ENCODE data around the gene SIPA1. TPM values are rescaled to one million over a fixed set of nuclear protein-coding genes. Genes with fewer than 3 reads are reported as not detected.

Gene SIPA1, protein sequence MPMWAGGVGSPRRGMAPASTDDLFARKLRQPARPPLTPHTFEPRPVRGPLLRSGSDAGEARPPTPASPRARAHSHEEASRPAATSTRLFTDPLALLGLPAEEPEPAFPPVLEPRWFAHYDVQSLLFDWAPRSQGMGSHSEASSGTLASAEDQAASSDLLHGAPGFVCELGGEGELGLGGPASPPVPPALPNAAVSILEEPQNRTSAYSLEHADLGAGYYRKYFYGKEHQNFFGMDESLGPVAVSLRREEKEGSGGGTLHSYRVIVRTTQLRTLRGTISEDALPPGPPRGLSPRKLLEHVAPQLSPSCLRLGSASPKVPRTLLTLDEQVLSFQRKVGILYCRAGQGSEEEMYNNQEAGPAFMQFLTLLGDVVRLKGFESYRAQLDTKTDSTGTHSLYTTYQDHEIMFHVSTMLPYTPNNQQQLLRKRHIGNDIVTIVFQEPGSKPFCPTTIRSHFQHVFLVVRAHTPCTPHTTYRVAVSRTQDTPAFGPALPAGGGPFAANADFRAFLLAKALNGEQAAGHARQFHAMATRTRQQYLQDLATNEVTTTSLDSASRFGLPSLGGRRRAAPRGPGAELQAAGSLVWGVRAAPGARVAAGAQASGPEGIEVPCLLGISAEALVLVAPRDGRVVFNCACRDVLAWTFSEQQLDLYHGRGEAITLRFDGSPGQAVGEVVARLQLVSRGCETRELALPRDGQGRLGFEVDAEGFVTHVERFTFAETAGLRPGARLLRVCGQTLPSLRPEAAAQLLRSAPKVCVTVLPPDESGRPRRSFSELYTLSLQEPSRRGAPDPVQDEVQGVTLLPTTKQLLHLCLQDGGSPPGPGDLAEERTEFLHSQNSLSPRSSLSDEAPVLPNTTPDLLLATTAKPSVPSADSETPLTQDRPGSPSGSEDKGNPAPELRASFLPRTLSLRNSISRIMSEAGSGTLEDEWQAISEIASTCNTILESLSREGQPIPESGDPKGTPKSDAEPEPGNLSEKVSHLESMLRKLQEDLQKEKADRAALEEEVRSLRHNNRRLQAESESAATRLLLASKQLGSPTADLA
- total RNA-seq: 10 to 100 TPM; 14.9 to 21.6 (median 19.0) TPM

DNA sequence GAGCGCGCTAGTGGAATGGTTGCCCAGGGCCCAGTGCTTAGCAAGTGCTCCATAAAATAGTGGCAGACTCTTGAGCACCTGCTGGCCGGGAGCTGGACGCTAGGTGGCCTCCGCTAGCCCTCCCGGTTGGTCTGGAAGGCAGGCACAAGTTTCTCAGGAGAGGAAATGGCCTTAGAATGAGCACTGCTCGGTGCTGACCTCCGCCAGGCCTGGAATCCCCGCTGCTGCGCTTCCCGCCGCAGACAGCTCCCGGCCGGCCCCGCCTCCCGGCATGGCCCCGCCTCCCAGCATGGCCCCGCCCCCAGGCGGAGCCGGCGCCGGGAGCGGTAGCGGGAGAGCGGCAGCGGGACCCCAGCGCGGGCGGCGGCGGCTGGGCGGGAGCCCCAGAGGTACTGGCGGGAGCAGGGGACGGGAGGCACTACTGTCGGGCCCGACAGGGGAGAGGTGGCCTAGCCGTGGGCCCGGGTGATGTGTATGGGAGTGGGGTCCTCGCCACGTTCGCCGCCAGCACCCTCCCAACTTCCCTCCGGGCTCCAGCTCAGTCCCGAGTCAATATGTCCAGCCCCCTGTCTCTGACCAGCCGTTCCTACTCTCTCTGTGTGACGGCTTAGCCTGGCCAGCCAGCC is at the start of gene SIPA1:
Gene SIPA1 (plus strand): TSS at position 308 of the 626 bp plus-strand sequence. CDS start 2,821 bp downstream, outside the sequence.
- no peak for DNase-seq (ENCODE audit: low spot score in 2 of 2)
- WGBS: 6% methylated on average over 22 of the region's 46 CpGs

DNA sequence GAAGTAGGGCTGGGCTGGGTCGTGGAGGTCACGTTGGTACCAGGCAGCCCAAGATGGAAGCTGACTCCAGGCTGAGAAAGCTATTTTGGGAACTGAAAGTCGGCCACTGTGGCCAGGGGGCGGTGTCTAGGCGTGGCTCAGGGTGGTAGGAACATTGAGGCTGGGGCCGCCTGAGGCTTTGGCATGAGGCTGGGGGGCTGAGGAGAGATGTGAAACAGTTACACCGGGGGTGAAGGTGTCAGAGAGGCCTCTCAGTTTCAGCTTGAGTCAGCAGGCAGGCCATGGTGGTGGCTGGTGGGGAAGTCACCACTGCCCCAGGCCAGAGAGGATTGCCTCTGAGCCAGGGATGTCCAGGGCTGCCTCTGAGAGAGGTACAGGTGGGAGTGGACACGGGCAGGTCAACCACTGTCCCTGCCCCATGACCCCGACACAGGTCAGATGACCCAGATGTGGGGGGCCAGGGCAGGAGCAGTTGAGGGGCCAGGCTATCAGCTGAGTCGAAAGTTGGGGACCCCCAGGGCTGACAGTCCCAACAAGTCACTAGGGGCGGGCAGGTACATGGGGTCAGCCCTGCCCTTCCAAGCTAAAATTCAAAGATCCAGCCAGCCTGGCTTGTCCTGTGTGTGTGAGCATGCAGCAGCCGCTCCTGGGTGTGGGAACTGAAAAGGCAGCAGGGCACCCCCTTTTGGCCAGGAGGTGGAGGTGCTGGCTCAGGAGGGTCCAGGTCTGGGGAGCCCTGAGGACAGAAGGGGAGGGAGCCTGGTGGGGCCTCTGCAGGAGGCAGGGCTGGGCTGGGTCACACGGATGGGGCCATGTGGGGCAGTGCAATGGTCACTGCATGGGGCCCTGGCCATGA is 49.5 kb upstream of the SIPA1 start:
- peaks cover 23% of the 10 kb centered on the region for H3K36me3 ChIP-seq
- DNase-seq (ENCODE audit: low spot score in 2 of 2): no peak
- WGBS: 39% methylated on average over 5 of the region's 13 CpGs
- H3K4me1 ChIP-seq: peaks cover 74% of the 10 kb centered on the region
- no peak overlapping the region for H3K4me3 ChIP-seq
- H3K27ac ChIP-seq: peak overlapping the region; percentile 39
- H3K9me3 ChIP-seq: no peaks in the 10 kb centered on the region
- H3K27me3 ChIP-seq: no peaks in the 10 kb centered on the region
- no peak for TF ChIP-seq POLR2AphosphoS5 (IDR thresholded peaks at IDR 0.05)
- TF ChIP-seq, protein P1, sequence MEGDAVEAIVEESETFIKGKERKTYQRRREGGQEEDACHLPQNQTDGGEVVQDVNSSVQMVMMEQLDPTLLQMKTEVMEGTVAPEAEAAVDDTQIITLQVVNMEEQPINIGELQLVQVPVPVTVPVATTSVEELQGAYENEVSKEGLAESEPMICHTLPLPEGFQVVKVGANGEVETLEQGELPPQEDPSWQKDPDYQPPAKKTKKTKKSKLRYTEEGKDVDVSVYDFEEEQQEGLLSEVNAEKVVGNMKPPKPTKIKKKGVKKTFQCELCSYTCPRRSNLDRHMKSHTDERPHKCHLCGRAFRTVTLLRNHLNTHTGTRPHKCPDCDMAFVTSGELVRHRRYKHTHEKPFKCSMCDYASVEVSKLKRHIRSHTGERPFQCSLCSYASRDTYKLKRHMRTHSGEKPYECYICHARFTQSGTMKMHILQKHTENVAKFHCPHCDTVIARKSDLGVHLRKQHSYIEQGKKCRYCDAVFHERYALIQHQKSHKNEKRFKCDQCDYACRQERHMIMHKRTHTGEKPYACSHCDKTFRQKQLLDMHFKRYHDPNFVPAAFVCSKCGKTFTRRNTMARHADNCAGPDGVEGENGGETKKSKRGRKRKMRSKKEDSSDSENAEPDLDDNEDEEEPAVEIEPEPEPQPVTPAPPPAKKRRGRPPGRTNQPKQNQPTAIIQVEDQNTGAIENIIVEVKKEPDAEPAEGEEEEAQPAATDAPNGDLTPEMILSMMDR (IDR thresholded peaks at IDR 0.05): peak; percentile 37 to 59

More for the DNA sequence above, at the start of gene SIPA1:
- peaks cover 42% of the 10 kb centered on the region for H3K4me1 ChIP-seq
- peak within 1 kb of the TSS; percentile 85 for H3K27ac ChIP-seq
- H3K36me3 ChIP-seq: peaks cover 44% of the 10 kb centered on the region
- no peaks in the 10 kb centered on the region for H3K27me3 ChIP-seq
- peak within 1 kb of the TSS; percentile 87 for H3K4me3 ChIP-seq
- peak in 1 of 2 donors; percentile 45 for TF ChIP-seq POLR2A (IDR thresholded peaks at IDR 0.05)
- no peak for TF ChIP-seq EP300 (IDR thresholded peaks at IDR 0.05)
- H3K9me3 ChIP-seq: no peaks in the 10 kb centered on the region

DNA sequence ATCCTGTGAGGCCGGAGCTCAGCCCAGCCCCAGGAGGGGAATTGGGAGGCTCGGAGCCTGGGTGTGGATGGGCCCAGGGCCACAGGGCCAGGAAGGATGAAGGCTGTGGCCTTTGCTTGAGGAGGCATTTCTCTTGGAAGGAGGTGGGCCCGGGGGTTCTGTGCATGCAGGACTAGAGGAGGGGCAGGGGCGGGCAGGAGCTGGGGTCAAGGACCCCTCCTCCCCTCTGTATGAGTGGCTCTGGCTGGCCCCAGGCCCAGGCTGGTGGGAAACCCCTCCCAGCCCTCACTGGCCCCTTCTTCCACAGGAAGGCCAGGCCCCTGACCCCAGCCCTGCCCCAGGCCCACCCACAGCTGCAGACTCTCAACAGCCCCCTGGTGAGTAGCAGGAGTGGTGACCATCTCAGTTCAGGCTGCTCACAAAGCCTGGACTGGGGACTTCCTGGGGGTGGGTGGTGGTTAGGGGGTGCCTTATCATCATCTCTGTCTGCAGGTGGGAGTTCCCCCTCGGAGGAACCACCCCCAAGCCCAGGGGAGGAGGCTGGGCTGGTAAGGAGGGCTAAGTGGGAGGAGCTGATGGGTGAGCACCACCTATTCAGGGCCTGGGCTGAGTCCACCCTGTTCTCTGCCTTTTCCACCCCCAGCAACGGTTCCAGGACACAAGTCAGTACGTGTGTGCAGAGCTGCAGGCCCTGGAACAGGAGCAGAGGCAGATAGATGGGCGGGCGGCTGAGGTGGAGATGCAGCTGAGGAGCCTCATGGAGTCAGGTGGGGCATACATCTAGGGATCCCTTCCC is 48.3 kb upstream of the SIPA1 start:
- Histone ChIP-seq H3K27me3 (no peaks in the 10 kb centered on the region), H3K36me3 (peaks cover 23% of the 10 kb centered on the region), H3K27ac (no peak overlapping the region), H3K4me1 (peaks cover 85% of the 10 kb centered on the region), H3K9me3 (no peaks in the 10 kb centered on the region), H3K4me3 (no peak overlapping the region)
- TF ChIP-seq EP300 (IDR thresholded peaks at IDR 0.05) (no peak), POLR2AphosphoS5 (IDR thresholded peaks at IDR 0.05) (no peak), POLR2A (IDR thresholded peaks at IDR 0.05) (no peak)
- TF ChIP-seq, protein P1 (IDR thresholded peaks at IDR 0.05): no peak
- no peak for DNase-seq (ENCODE audit: low spot score in 2 of 2)
- 66% methylated on average over 7 of the region's 9 CpGs for WGBS

DNA sequence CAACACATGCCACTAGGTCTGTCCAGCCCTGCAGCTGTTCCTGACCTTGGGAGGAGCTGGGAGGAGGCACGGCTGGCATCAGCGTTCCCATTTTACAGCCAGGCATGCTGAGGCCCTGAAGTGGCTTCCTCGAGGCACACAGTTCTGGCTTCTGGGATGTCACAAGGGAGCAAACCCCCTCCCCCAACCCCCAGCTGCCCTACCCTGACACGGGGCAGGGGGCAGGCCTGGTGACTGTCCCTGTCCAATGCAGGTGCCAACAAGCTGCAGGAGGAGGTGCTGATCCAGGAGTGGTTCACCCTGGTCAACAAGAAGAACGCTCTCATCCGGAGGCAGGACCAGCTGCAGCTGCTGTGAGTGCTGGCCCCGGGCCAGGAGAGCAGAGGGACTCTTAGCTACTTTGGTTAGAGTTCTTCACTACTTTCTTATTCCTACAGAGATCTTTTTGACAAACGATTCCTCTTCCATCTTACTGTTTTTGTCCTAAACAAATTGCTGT is 47.6 kb upstream of the SIPA1 start:
- Histone ChIP-seq H3K9me3 (no peaks in the 10 kb centered on the region), H3K36me3 (peaks cover 23% of the 10 kb centered on the region), H3K4me3 (no peak overlapping the region), H3K27ac (no peak overlapping the region), H3K27me3 (no peaks in the 10 kb centered on the region), H3K4me1 (peaks cover 86% of the 10 kb centered on the region)
- no peak for DNase-seq (ENCODE audit: low spot score in 2 of 2)
- 50% methylated on average over 5 of the region's 8 CpGs for WGBS
- TF ChIP-seq POLR2A (IDR thresholded peaks at IDR 0.05) (no peak), EP300 (IDR thresholded peaks at IDR 0.05) (no peak), POLR2AphosphoS5 (IDR thresholded peaks at IDR 0.05) (no peak)
- TF ChIP-seq, protein P1 (IDR thresholded peaks at IDR 0.05): no peak

Measured in suprapubic skin (tissue), 4 donors.